HG02763 (cell line): Measurements from ENCODE around the gene ZEB1.
"Not testable (repeated sequence)": the region's sequence is repeated elsewhere in the genome, so short reads cannot be mapped to it uniquely, and the experiment has no call there.

Experiments
- ATAC-seq: cut with Tn5 transposase; IDR thresholded peaks from one replicate; pipeline ENCODE4 v1.9.1; 2021; ENCODE audit warnings: mild to moderate bottlenecking, moderate library complexity; ENCODE audit not compliant: unreplicated experiment

The ZEB1 gene

GRCh38 chr10:31364238-31364637, 45.2 kb downstream of the ZEB1 start:
- ATAC-seq = not testable (repeated sequence)

GRCh38 chr10:31366703-31367102, 47.7 kb downstream of the ZEB1 start:
- no peak for ATAC-seq

- no peak for ATAC-seq
Observed at GRCh38 chr10:31368724-31369123, 49.7 kb downstream of the ZEB1 start.

- ATAC-seq = no peak
Observed at GRCh38 chr10:31372439-31372838, 53.4 kb downstream of the ZEB1 start.

- no peak for ATAC-seq
Observed at GRCh38 chr10:31374146-31374696, 55.2 kb downstream of the ZEB1 start.

GRCh38 chr10:31381171-31381570, 62.2 kb downstream of the ZEB1 start:
- no peak for ATAC-seq

- no peak for ATAC-seq
Observed at GRCh38 chr10:31381766-31382316, 62.8 kb downstream of the ZEB1 start.

GRCh38 chr10:31383810-31384588, 65.0 kb downstream of the ZEB1 start:
- ATAC-seq = peak; percentile 97

- ATAC-seq = no peak
Observed at GRCh38 chr10:31384589-31384949, 65.6 kb downstream of the ZEB1 start.

- ATAC-seq = no peak
Observed at GRCh38 chr10:31390804-31391203, 71.8 kb downstream of the ZEB1 start.

GRCh38 chr10:31393844-31394243, 74.8 kb downstream of the ZEB1 start:
- peak; percentile 50 for ATAC-seq

GRCh38 chr10:31395695-31396094, 76.7 kb downstream of the ZEB1 start:
- no peak for ATAC-seq

- no peak for ATAC-seq
Observed at GRCh38 chr10:31396376-31396775, 77.4 kb downstream of the ZEB1 start.

- ATAC-seq = no peak
Observed at GRCh38 chr10:31397852-31398251, 78.8 kb downstream of the ZEB1 start.

- no peak for ATAC-seq
Observed at GRCh38 chr10:31399171-31399570, 80.2 kb downstream of the ZEB1 start.

- ATAC-seq = no peak
Observed at GRCh38 chr10:31399631-31400030, 80.6 kb downstream of the ZEB1 start.

GRCh38 chr10:31401287-31401686, 82.3 kb downstream of the ZEB1 start:
- ATAC-seq = no peak

- no peak for ATAC-seq
Observed at GRCh38 chr10:31404640-31405039, 85.6 kb downstream of the ZEB1 start.

GRCh38 chr10:31405829-31406228, 86.8 kb downstream of the ZEB1 start:
- ATAC-seq = not testable (repeated sequence)

GRCh38 chr10:31412397-31412796, 93.4 kb downstream of the ZEB1 start:
- ATAC-seq = not testable (repeated sequence)

GRCh38 chr10:31413325-31413724, 94.3 kb downstream of the ZEB1 start:
- ATAC-seq = no peak

- no peak for ATAC-seq
Observed at GRCh38 chr10:31418481-31418880, 99.5 kb downstream of the ZEB1 start.
